ENCODE measurements around the gene KRTAP5-4.
A peak's percentile ranks its signal among the peaks of the same experiment; 100 is the strongest.
"Not testable (repeated sequence)": the region's sequence is repeated elsewhere in the genome, so short reads cannot be mapped to it uniquely, and the experiment has no call there.

KRTAP5-4 gene

GRCh38 chr11:1652771-1653540 is 31.0 kb upstream of the KRTAP5-4 start:
- peak; percentile 71 for DNase-seq

- no peak for DNase-seq
Observed at GRCh38 chr11:1652442-1652770, 30.5 kb upstream of the KRTAP5-4 start.

- DNase-seq: no peak
Observed at GRCh38 chr11:1652026-1652425, 30.1 kb upstream of the KRTAP5-4 start.

GRCh38 chr11:1651411-1651980 is 29.6 kb upstream of the KRTAP5-4 start:
- DNase-seq: no peak

GRCh38 chr11:1650918-1651262 is 29.0 kb upstream of the KRTAP5-4 start:
- no peak for DNase-seq

- DNase-seq: no peak
Observed at GRCh38 chr11:1650034-1650917, 28.3 kb upstream of the KRTAP5-4 start.

- no peak for DNase-seq
Observed at GRCh38 chr11:1648653-1649420, 26.9 kb upstream of the KRTAP5-4 start.

GRCh38 chr11:1647901-1648652 is 26.1 kb upstream of the KRTAP5-4 start:
- DNase-seq: no peak

- not testable (repeated sequence) for DNase-seq
Observed at GRCh38 chr11:1646540-1646939, 24.6 kb upstream of the KRTAP5-4 start.

- DNase-seq: no peak
Observed at GRCh38 chr11:1645357-1645821, 23.5 kb upstream of the KRTAP5-4 start.

GRCh38 chr11:1644601-1645356 is 22.8 kb upstream of the KRTAP5-4 start:
- DNase-seq: no peak

- DNase-seq: no peak
Observed at GRCh38 chr11:1643146-1643690, 21.3 kb upstream of the KRTAP5-4 start.

- DNase-seq: no peak
Observed at GRCh38 chr11:1642288-1643145, 20.6 kb upstream of the KRTAP5-4 start.

- DNase-seq: no peak
Observed at GRCh38 chr11:1641096-1641495, 19.2 kb upstream of the KRTAP5-4 start.

- peak; percentile 4 for DNase-seq
Observed at GRCh38 chr11:1640076-1640946, 18.4 kb upstream of the KRTAP5-4 start.

GRCh38 chr11:1639666-1640065 is 17.7 kb upstream of the KRTAP5-4 start:
- no peak for DNase-seq

GRCh38 chr11:1639102-1639620 is 17.2 kb upstream of the KRTAP5-4 start:
- DNase-seq: no peak

GRCh38 chr11:1638344-1638743 is 16.4 kb upstream of the KRTAP5-4 start:
- no peak for DNase-seq

GRCh38 chr11:1637628-1638027 is 15.7 kb upstream of the KRTAP5-4 start:
- no peak for DNase-seq

All from stimulated activated naive CD4-positive, alpha-beta T cell treated with Interleukin-2 at 50 U/mL for 16 hours (primary cell).